ENCODE measurements around the gene MYRF.
A peak's percentile ranks its signal among the peaks of the same experiment; 100 is the strongest.

The MYRF gene

DNA sequence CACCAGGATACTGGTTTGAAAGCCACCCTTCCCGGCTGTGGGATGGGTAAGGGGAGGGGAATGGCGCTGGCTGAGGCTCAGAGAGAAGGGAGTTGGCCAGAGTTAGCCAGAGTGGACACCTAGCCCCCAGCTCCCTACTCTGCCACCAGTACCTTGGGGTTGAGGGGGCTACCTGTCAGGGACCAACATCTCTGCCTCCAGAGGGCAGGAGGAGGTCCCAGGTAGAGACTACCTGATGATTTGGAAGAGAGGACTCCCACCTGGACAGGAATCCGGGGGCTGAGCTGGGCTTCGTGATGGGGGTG is 3.7 kb downstream of the MYRF start:
- no peak for DNase-seq (ENCODE audit: low read depth)
- no peak overlapping the region for H3K4me3 ChIP-seq (ENCODE audit: low read depth, low read length)
- TF ChIP-seq, protein P1, sequence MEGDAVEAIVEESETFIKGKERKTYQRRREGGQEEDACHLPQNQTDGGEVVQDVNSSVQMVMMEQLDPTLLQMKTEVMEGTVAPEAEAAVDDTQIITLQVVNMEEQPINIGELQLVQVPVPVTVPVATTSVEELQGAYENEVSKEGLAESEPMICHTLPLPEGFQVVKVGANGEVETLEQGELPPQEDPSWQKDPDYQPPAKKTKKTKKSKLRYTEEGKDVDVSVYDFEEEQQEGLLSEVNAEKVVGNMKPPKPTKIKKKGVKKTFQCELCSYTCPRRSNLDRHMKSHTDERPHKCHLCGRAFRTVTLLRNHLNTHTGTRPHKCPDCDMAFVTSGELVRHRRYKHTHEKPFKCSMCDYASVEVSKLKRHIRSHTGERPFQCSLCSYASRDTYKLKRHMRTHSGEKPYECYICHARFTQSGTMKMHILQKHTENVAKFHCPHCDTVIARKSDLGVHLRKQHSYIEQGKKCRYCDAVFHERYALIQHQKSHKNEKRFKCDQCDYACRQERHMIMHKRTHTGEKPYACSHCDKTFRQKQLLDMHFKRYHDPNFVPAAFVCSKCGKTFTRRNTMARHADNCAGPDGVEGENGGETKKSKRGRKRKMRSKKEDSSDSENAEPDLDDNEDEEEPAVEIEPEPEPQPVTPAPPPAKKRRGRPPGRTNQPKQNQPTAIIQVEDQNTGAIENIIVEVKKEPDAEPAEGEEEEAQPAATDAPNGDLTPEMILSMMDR (IDR thresholded peaks at IDR 0.05; ENCODE audit: insufficient read depth, low read depth, low read length, missing control alignments): no peak

DNA sequence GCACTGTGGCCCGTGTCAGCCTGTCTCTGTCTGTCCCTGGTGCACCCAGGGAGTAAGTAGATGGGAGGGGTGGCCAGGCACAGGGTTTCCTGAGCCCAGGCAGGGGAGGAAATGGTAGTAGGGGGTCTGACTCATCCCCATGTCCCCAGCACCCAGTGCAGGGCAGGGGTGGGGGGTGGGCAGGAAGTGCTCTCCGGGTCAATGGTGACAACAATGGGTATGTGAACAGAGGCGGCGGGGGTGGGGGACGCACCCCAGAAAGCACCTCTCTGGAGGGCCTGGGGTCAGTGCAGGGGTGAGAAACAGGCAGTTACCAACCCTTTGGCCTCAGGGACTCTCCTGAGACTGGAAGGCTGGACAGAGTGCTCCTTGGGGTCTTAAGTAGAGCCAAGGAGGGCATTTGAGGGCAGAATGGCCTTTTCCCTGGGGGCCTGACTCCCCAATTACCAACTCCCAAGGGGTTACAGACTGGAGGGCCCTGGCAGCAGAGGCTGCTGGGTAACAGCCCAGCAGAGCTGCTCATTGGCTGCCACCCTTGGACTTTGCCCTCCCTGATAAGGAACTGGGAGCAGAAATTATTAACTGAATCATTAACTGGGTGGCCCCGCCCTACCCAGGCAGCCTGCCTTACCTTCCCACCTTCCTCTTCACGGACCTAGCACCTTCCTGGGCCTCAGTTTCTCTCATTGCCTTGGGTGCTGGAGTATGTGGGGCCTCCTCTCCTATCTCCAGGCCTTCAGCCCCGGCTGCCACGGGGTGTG is 4.2 kb downstream of the MYRF start:
- TF ChIP-seq, protein P1 (IDR thresholded peaks at IDR 0.05; ENCODE audit: insufficient read depth, low read depth, low read length, missing control alignments): no peak
- peak; percentile 54 for DNase-seq (ENCODE audit: low read depth)

DNA sequence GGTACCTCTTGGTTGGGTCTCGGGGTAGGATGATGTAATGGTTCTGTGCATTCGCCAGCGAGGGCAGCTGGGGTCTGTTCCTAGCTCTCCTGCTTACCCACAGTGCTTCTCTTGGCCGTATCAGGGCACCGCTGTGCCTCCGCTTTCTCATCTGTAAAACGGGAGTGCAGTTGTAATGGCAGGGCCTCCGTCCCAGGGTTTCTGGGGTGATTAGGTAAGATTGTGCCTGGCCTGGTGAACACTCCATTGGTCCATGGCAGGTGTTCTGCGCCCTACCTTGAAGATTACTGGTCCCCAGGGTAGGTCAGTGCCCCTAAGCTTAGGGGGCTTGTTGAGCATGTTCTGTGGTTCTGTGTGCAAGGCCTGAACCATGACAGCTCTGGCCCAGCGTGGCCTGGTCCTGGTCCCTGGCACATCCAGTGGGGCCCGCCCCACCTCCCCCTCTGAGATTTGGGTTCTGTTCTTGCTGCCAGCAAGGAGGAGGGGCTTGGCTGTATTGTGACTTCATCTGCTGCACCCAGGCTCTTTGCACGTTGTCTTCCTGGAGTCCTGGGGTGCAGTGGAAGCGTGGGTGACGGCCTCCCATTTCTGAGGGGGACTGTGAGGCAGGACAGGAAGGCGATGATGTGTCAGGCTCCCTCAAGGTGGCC is 4.9 kb downstream of the MYRF start:
- no peak overlapping the region for H3K4me3 ChIP-seq (ENCODE audit: low read depth, low read length)
- TF ChIP-seq, protein P1 (IDR thresholded peaks at IDR 0.05; ENCODE audit: insufficient read depth, low read depth, low read length, missing control alignments): no peak
- no peak for DNase-seq (ENCODE audit: low read depth)

More for the DNA sequence above, 4.2 kb downstream of the MYRF start:
- no peak overlapping the region for H3K4me3 ChIP-seq (ENCODE audit: low read depth, low read length)

DNA sequence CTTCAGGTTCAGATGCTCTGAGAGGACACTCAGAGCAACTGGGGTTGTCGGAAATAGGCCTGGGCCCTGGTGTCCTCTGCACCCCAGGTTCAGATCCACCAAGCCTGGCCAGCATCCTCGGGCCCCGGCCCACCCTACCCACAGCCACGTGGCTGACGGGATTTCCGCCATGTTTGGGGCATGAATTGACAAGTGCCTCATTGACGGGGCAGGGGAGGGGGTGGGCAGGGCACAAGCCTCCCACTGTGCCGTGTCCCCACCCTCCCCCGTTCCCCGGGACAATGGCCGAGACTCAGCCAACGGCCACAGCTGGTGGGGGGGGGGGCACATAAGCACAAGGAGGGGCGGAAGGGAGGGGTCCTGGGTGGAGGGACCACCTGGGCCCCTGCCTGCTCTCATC is 8.5 kb downstream of the MYRF start:
- no peak for DNase-seq (ENCODE audit: low read depth)
- TF ChIP-seq, protein P1 (IDR thresholded peaks at IDR 0.05; ENCODE audit: insufficient read depth, low read depth, low read length, missing control alignments): no peak
- H3K4me3 ChIP-seq (ENCODE audit: low read depth, low read length): no peak overlapping the region

DNA sequence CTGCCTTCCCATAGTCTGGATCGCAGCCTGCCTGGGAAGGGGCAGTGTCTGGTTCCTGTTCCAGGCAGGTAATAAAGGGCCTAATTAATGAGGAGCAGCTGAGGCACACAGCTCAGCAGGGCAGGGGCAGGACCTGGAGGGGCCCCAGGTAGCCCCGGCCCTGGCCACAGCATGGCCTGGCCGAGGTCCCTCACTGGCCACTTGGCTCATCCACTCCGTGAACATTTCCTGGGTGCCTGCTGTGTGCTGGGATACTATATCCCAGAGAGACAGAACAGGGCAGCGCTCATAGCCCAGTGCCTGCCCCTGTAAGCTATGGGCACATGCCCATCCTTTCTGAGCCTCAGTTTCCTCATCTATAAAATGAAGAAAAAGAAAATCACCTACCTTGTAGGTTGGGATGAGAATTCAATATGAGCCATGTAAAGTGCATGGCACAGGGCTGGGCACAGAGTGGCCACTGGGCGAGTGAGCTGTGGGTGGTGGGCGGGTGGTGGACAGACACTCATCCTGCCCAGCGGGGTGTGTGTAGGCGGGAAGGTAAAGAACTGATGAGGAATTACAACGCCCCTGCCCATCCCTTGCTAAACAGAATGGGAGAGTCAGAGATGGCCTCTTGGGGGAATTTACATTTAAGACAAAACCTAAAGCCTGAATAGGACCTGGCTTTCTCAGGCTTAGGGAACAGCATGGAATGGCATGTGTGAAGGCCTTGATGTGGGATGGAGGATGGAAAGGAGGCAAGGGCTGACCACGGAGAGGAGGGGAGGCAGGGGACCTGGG is 9.2 kb downstream of the MYRF start:
- TF ChIP-seq, protein P1 (IDR thresholded peaks at IDR 0.05; ENCODE audit: insufficient read depth, low read depth, low read length, missing control alignments): no peak
- DNase-seq (ENCODE audit: low read depth): no peak
- H3K4me3 ChIP-seq (ENCODE audit: low read depth, low read length): no peak overlapping the region

DNA sequence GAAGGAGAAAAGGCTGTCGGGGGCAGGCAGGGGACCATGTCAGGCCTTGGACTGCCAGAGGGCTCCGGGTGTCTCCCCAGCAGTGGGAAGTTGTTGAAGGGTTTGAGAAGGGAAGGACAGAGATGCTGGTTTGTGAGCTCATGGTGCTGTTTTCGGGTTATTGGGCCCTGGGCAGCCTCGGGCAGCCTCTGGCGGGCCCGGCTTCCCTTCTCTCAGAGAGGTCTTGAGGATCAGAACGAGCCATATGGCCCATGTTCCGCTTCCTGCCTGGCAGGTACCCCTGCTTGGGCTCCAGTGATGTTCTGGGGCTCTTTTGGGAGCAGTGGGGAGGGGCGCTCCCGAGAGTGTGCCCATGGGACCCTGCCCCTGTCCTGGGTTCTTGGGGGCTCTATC is 9.8 kb downstream of the MYRF start:
- H3K4me3 ChIP-seq (ENCODE audit: low read depth, low read length): no peak overlapping the region
- TF ChIP-seq, protein P1 (IDR thresholded peaks at IDR 0.05; ENCODE audit: insufficient read depth, low read depth, low read length, missing control alignments): no peak
- no peak for DNase-seq (ENCODE audit: low read depth)
